Tongue (tissue), 3 donors: Measurements from ENCODE around the gene FAM184A. TPM values are rescaled to one million over a fixed set of nuclear protein-coding genes. Genes with fewer than 3 reads are reported as not detected.

Experiments used
- DNase-seq: peaks from one replicate; pipeline ENCODE4 v3.0.0-alpha.2; 2015
- small RNA-seq: library from RNA; depleted of rRNA; stranded (forward); fragments of <200 nt; gene quantifications from one replicate; pipeline ENCODE3, GENCODE V24; 2014; ENCODE audit warnings: low replicate concordance
- total RNA-seq: library from RNA; depleted of rRNA; stranded (reverse); fragments of >200 nt; gene quantifications from one replicate; pipeline ENCODE4 v1.2.3, GENCODE V29; 2014

Gene FAM184A
- total RNA-seq, 1 donor from 2014 or later: 16.4 TPM

DNA sequence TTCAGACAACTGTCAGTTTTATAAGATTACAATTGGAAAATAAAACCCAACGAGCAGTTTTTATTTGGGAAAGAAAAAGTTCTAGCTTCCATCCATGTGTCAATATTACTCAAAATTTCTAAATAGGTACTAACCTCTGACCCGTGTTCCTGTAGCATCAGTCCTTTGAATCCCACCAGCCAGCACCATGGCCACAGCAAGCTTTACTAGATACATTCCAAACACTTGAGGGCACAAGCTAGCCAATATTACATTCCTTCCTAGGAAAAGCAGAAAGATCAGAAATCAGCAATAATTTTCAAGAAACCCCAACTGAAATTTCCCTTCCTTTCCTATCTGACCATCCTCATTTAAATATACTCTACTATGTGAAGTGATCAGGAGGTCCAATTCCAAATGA, 165.3 kb downstream of the FAM184A start:
- DNase-seq: no peak

DNA sequence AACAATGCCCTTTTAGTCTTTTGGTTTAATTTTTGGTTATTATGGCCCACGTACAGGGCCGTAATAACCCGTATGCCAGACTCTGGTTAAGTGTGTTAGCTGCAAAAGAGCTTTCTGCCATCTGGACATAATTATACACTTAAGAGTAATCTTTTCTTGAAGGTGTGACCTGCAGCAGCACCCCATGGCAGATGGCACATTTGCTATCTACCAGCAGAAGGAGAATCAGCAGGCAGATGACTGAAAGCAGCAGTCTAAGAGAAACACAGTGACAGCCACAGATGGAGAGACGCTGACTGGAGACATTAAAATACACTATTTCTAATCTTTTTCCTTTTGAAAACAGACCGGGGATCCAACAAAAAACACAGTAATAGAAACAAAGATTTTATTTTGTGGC, 165.8 kb downstream of the FAM184A start:
- no peak for DNase-seq

Small RNA genes lying within 50 kb of the gene (small RNA-seq; reads per million reads assigned to genes)
- 0.21 reads per million, percentile 30 among the genes with 10 or more reads in this experiment for gene MIR548B
- not detected for gene RF00019

Other genes with a start within 250 kb of the FAM184A start
- 27.5 TPM for gene ASF1A, start 184.5 kb downstream of the FAM184A start, total RNA-seq
- 20.7 TPM for gene MCM9, start 143.5 kb downstream of the FAM184A start, total RNA-seq